OCI-LY3 (cell line): ENCODE data around the gene TTC12.

Source experiments
- H2AFZ ChIP-seq: fragments of 200-600, 300-600 bp; shearing (Covaris generic); 2 replicates; pipeline ENCODE4 v1.6.0; 2014; ENCODE audit warnings: antibody characterized with exemption, low read depth, low read length
- H3K27ac ChIP-seq: fragments of 200-600, 300-600 bp; sonication (generic); 2 replicates; pipeline ENCODE4 v1.5.1; 2014; ENCODE audit warnings: mild to moderate bottlenecking, low read length, moderate library complexity, mixed read lengths
- H3K27me3 ChIP-seq: fragments of 200-600, 300-600 bp; sonication (generic); 2 replicates; pipeline ENCODE4 v1.6.1; 2014; ENCODE audit warnings: low read depth, low read length, mixed read lengths
- H3K36me3 ChIP-seq: fragments of 200-600, 300-600 bp; sonication (generic); replicated peaks from 2 replicates; pipeline ENCODE3; 2014; ENCODE audit warnings: low read depth, low read length, mixed read lengths
- H3K4me1 ChIP-seq: fragments of 300-600, 200-600 bp; sonication (generic); 2 replicates; pipeline ENCODE4 v1.6.1; 2014; ENCODE audit warnings: low read length, mixed read lengths
- H3K4me2 ChIP-seq: fragments of 200-600, 300-600 bp; sonication (generic); 2 replicates; pipeline ENCODE4 v1.6.1; 2014; ENCODE audit warnings: low read length, mixed read lengths
- H3K4me3 ChIP-seq: fragments of 300-600, 200-600 bp; sonication (generic); 2 replicates; pipeline ENCODE4 v1.5.1; 2014; ENCODE audit warnings: antibody characterized with exemption, mild to moderate bottlenecking, low read length, moderate library complexity
- H3K79me2 ChIP-seq: fragments of 300-600, 200-600 bp; shearing (Covaris generic); 2 replicates; pipeline ENCODE4 v1.6.1; 2014; ENCODE audit warnings: mild to moderate bottlenecking, low read length, mixed read lengths
- H3K9ac ChIP-seq: fragments of 300-600, 200-600 bp; shearing (Covaris generic); 2 replicates; pipeline ENCODE4 v1.6.0; 2014; ENCODE audit warnings: mild to moderate bottlenecking, low read length, moderate library complexity
- H3K9me3 ChIP-seq: fragments of 200-600, 300-600 bp; shearing (Covaris generic); 2 replicates; pipeline ENCODE4 v1.6.1; 2014; ENCODE audit warnings: low read length, mixed read lengths; ENCODE audit not compliant: insufficient read depth
- H4K20me1 ChIP-seq: fragments of 200-600, 300-600 bp; sonication (generic); 2 replicates; pipeline ENCODE4 v1.6.1; 2016; ENCODE audit warnings: low read length, mixed read lengths; ENCODE audit not compliant: insufficient read depth
- CTCF ChIP-seq: fragments of 200-600, 300-600 bp; sonication (generic); IDR thresholded peaks from 2 replicates; pipeline ENCODE4 v1.5.1; 2014; ENCODE audit warnings: antibody characterized with exemption, low read length, low read depth
- EZH2phosphoT487 ChIP-seq: fragments of 200-600 bp; shearing (Covaris generic); IDR thresholded peaks from 2 replicates; pipeline ENCODE4 v1.6.1; 2018; ENCODE audit warnings: antibody characterized with exemption, mixed run types, low read depth

The TTC12 gene

GRCh38 chr11:113332023-113332422 lies 17.6 kb downstream of the TTC12 start:
- H3K27ac ChIP-seq: no peak overlapping the region
- no peaks in the 10 kb centered on the region for H3K79me2 ChIP-seq
- no peak overlapping the region for H3K4me3 ChIP-seq
- no peaks in the 10 kb centered on the region for H3K36me3 ChIP-seq
- no peaks in the 10 kb centered on the region for H3K4me1 ChIP-seq
- no peak overlapping the region for H2AFZ ChIP-seq
- no peak for TF ChIP-seq EZH2phosphoT487
- no peak for TF ChIP-seq CTCF
- no peak overlapping the region for H3K9ac ChIP-seq
- no peaks in the 10 kb centered on the region for H3K27me3 ChIP-seq
- H3K9me3 ChIP-seq: no peaks in the 10 kb centered on the region
- no peaks in the 10 kb centered on the region for H4K20me1 ChIP-seq
- H3K4me2 ChIP-seq: no peak overlapping the region

DNA sequence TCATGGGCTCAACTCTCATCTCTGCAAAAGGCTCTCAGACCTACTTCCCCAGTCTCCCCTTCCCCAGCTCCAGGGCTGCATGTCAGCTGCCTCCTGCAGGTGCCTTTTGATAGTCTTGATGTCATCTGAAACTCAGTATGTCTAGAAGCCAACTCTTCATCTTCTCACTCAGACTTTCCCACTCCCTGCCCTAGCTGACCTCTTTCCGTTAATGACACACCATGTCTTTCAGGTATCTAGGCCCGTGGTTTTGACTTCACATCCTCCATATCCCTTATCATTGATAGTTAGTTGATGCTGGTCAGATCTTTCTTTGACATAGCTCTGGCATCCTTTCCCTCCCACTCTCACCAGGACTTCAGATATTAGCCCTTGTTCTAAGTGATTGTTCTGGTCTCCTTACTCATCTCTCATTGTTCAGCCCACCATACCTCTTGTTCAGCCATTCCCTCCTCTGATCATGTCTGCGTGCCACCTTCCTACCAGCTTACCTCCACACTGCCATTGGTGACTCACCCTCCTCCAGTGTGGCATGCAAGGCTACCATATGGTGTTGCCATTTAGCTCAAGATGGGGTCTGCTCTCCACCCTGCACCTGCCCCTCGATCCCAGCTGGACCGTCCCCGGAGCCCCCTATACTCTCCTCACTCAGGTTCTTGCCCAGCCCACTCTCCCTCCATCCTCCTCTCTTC lies 18.4 kb downstream of the TTC12 start:
- Histone ChIP-seq H3K4me2 (no peak overlapping the region), H3K27ac (no peak overlapping the region), H4K20me1 (no peaks in the 10 kb centered on the region), H3K79me2 (no peaks in the 10 kb centered on the region), H3K27me3 (no peaks in the 10 kb centered on the region), H3K4me3 (no peak overlapping the region), H3K4me1 (no peaks in the 10 kb centered on the region), H3K36me3 (no peaks in the 10 kb centered on the region), H3K9me3 (no peaks in the 10 kb centered on the region), H3K9ac (no peak overlapping the region), H2AFZ (no peak overlapping the region)
- TF ChIP-seq CTCF: no peak
- no peak for TF ChIP-seq EZH2phosphoT487

DNA sequence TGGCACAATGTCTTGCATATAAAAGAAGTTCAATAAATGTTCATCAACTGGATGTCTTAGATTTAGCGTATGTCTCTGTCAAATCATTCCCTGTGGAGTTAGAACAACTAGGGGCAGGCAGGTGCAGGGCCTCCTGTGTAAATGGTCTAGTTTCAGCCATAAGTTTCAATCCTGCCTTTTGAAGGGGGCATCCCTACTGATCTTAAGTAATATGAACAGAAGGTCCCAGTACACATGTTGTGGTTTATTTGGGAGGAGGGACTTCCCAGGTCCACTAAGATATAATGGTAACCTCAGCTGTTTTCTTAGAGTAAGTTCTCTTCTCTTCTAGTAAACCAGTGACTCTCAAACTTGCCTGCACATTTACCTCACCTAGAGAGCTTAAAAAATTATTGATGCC lies 19.8 kb downstream of the TTC12 start:
- H3K36me3 ChIP-seq: no peaks in the 10 kb centered on the region
- no peaks in the 10 kb centered on the region for H3K4me1 ChIP-seq
- H2AFZ ChIP-seq: no peak overlapping the region
- no peaks in the 10 kb centered on the region for H4K20me1 ChIP-seq
- H3K4me3 ChIP-seq: no peak overlapping the region
- H3K27ac ChIP-seq: no peak overlapping the region
- H3K79me2 ChIP-seq: no peaks in the 10 kb centered on the region
- no peaks in the 10 kb centered on the region for H3K27me3 ChIP-seq
- no peak overlapping the region for H3K4me2 ChIP-seq
- H3K9ac ChIP-seq: no peak overlapping the region
- no peak for TF ChIP-seq EZH2phosphoT487
- no peak for TF ChIP-seq CTCF
- no peaks in the 10 kb centered on the region for H3K9me3 ChIP-seq

- H3K36me3 ChIP-seq: no peaks in the 10 kb centered on the region
- H3K4me3 ChIP-seq: no peak overlapping the region
- H3K27me3 ChIP-seq: no peaks in the 10 kb centered on the region
- TF ChIP-seq CTCF (no peak), EZH2phosphoT487 (no peak)
- H4K20me1 ChIP-seq: no peaks in the 10 kb centered on the region
- H2AFZ ChIP-seq: no peak overlapping the region
- H3K4me1 ChIP-seq: no peaks in the 10 kb centered on the region
- no peaks in the 10 kb centered on the region for H3K79me2 ChIP-seq
- H3K27ac ChIP-seq: no peak overlapping the region
- H3K9me3 ChIP-seq: no peaks in the 10 kb centered on the region
- H3K4me2 ChIP-seq: no peak overlapping the region
- H3K9ac ChIP-seq: no peak overlapping the region
These were observed 24.3 kb downstream of the TTC12 start for GRCh38 chr11:113338730-113339129.
